ENCODE measurements around the gene FBXW9. TPM values are rescaled to one million over a fixed set of nuclear protein-coding genes. Genes with fewer than 3 reads are reported as not detected.
A peak's percentile ranks its signal among the peaks of the same experiment; 100 is the strongest.

FBXW9 gene
- total and polyA plus RNA-seq, 2 of the 8 experiments (the other 6 are each of a cell fraction or from before 2014, with no cell fraction given): 10.8 to 30.1 TPM

- no peak for TF ChIP-seq RAD21 (IDR thresholded peaks at IDR 0.05 in 1 of 2, conservative IDR thresholded peaks at IDR 0.05 in 1 of 2; ENCODE audit: low read depth in 2 of 2, low read length in 2 of 2)
- TF ChIP-seq JUND (IDR thresholded peaks at IDR 0.05; ENCODE audit: low read length): no peak
- TF ChIP-seq BCL11A (IDR thresholded peaks at IDR 0.05; ENCODE audit: low read depth in 2 of 2, low read length in 2 of 2): no peak
- TF ChIP-seq, protein P1, sequence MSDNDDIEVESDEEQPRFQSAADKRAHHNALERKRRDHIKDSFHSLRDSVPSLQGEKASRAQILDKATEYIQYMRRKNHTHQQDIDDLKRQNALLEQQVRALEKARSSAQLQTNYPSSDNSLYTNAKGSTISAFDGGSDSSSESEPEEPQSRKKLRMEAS (IDR thresholded peaks at IDR 0.05): no peak
- no peak for TF ChIP-seq RXRA (IDR thresholded peaks at IDR 0.05; ENCODE audit: insufficient read depth, low read depth, low read length)
- no peak for TF ChIP-seq CTBP2 (IDR thresholded peaks at IDR 0.05; ENCODE audit: borderline replicate concordance, insufficient read depth, insufficient read length, low read length)
- TF ChIP-seq FOSL1 (IDR thresholded peaks at IDR 0.05; ENCODE audit: insufficient read depth, low read depth, low read length): no peak
- TF ChIP-seq, protein P2, sequence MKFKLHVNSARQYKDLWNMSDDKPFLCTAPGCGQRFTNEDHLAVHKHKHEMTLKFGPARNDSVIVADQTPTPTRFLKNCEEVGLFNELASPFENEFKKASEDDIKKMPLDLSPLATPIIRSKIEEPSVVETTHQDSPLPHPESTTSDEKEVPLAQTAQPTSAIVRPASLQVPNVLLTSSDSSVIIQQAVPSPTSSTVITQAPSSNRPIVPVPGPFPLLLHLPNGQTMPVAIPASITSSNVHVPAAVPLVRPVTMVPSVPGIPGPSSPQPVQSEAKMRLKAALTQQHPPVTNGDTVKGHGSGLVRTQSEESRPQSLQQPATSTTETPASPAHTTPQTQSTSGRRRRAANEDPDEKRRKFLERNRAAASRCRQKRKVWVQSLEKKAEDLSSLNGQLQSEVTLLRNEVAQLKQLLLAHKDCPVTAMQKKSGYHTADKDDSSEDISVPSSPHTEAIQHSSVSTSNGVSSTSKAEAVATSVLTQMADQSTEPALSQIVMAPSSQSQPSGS (IDR thresholded peaks at IDR 0.05; ENCODE audit: low read length): no peak
- TF ChIP-seq SAP30 (IDR thresholded peaks at IDR 0.05; ENCODE audit: insufficient read depth, insufficient replicate concordance, low read length): peak; percentile 99
- peak; percentile 94 for TF ChIP-seq POLR2AphosphoS5 (IDR thresholded peaks at IDR 0.05; ENCODE audit: low read depth, low read length)
- TF ChIP-seq YY1 (IDR thresholded peaks at IDR 0.05; ENCODE audit: low read depth, low read length): 0 out of 2 replicates have a peak, but pooled peaks have one; percentile 44
- no peak for TF ChIP-seq MAFK (IDR thresholded peaks at IDR 0.05; ENCODE audit: low read depth, low read length)
- TF ChIP-seq NRF1 (IDR thresholded peaks at IDR 0.05; ENCODE audit: low read depth, low read length): no peak
- TF ChIP-seq KDM1A (IDR thresholded peaks at IDR 0.05; ENCODE audit: borderline replicate concordance, low read length): no peak
- TF ChIP-seq TAF1 (IDR thresholded peaks at IDR 0.05; ENCODE audit: low read depth, low read length): peak; percentile 85
- TF ChIP-seq CEBPB (IDR thresholded peaks at IDR 0.05; ENCODE audit: low read depth, low read length): no peak
- TF ChIP-seq HDAC2 (IDR thresholded peaks at IDR 0.05; ENCODE audit: borderline replicate concordance in 1 of 2, low read depth in 2 of 2, low read length in 2 of 2): peak in 1 of 2 experiments; percentile 94; a peak in 2 of 4 replicates
- TF ChIP-seq RBBP5 (IDR thresholded peaks at IDR 0.05; ENCODE audit: borderline replicate concordance, low read depth, low read length): peak; percentile 69; the same call in 1 of the 2 replicates
- TF ChIP-seq NANOG (IDR thresholded peaks at IDR 0.05; ENCODE audit: insufficient read depth, low read depth, low read length, poor library complexity, severe bottlenecking): no peak
- TF ChIP-seq CHD2 (IDR thresholded peaks at IDR 0.05; ENCODE audit: low read length): no peak
Measured at GRCh38 chr19:12696366-12697335, at the start of gene FBXW9 (continued).

Data from H1 (cell line).